Ovary (tissue), 9 donors: ENCODE results near the gene NR5A1. TPM values are rescaled to one million over a fixed set of nuclear protein-coding genes. Genes with fewer than 3 reads are reported as not detected.

Source experiments
- DNase-seq, 5 donors: peaks; one replicate each; pipeline ENCODE4 v3.0.0-alpha.2; 2019 to 2020
- H3K27ac ChIP-seq, 2 donors: fragments of 200-600 bp; one replicate each; pipeline versions ENCODE4 v1.5.1 to v1.8.0; 2019 to 2022
- H3K27me3 ChIP-seq: fragments of 200-600 bp; one replicate; pipeline ENCODE4 v1.8.0; 2022
- H3K36me3 ChIP-seq: fragments of 200-600 bp; sonication (generic); one replicate; pipeline ENCODE4 v1.5.1; 2019
- H3K4me1 ChIP-seq: one replicate; pipeline ENCODE4 v1.8.1; 2013; ENCODE audit warnings: mild to moderate bottlenecking, moderate library complexity; ENCODE audit not compliant: insufficient read depth
- H3K4me3 ChIP-seq: fragments of 200-600 bp; sonication (generic); one replicate; pipeline ENCODE4 v1.5.1; 2017
- H3K9me3 ChIP-seq, 2 donors: fragments of 200-600 bp in 1 of 2; sonication (generic) in 1 of 2; one replicate each; pipeline versions ENCODE4 v1.5.1 to v1.8.1; 2013 to 2019; ENCODE audit warnings: mild to moderate bottlenecking in 1 of 2, moderate library complexity in 1 of 2
- CTCF ChIP-seq, 3 donors: fragments of 450-650 bp in 2 of 3; fragments of 200-600 bp in 1 of 3; IDR thresholded peaks; one replicate each; pipeline versions ENCODE4 v1.5.1 to v1.8.0; 2016 to 2022; ENCODE audit warnings: antibody characterized with exemption in 3 of 3, mild to moderate bottlenecking in 1 of 3
- EP300 ChIP-seq: sonication (generic); formaldehyde crosslinking; IDR thresholded peaks from one replicate; pipeline ENCODE4 v1.6.1; 2017; ENCODE audit warnings: antibody characterized with exemption
- POLR2A ChIP-seq: fragments of 450-650 bp; IDR thresholded peaks from one replicate; pipeline ENCODE4 v1.6.1; 2017; ENCODE audit warnings: antibody characterized with exemption, mild to moderate bottlenecking, moderate library complexity
- WGBS, 3 donors: extraction: QIAGEN DNeasy Blood & Tissue Kit in 1 of 3; methylation state at CpG; one replicate each; pipeline versions ENCODE4 v1.1.5 to v1.1.7; 2013 to 2017; 5-methylcytosine and 5-hydroxymethylcytosine counted together
- intact Hi-C, 4 donors: fragments of 100-400 bp; cut with DNase I; formaldehyde crosslinking; loops; one replicate each; pipeline versions ENCODE4 v1.11.0 to v1.15.1; 2022 to 2023
- polyA plus RNA-seq, 2 donors: library from polyadenylated mRNA; stranded (reverse); fragments of 200-250 nt in 1 of 2; fragments of 350-450 nt in 1 of 2; fragmentation: Illumina TruSeq in 1 of 2; extraction: RNeasy Lipid Tissue Mini Kit (QIAGEN cat#74804) in 1 of 2; gene quantifications; one replicate each; pipeline ENCODE4 v1.2.3, GENCODE V29; 2013 to 2014
- total RNA-seq, 7 donors: library from RNA; depleted of rRNA in 2 of 7; stranded (reverse); fragments of >200 nt in 2 of 7; fragmentation: NEBNext Ultra II Directional in 3 of 7; extraction: Animal tissue kit (Norgen Biotek cat#: 25700) in 3 of 7; gene quantifications; one replicate each; pipeline versions ENCODE4 v1.1.0 to v1.2.4, GENCODE V29; 2016 to 2023
- donor health status: DM: no; HTN: no; CAD: no; lungs with moderate emphysema.
- donor health status: DM: no; HTN: no; CAD: no.
- donor health status: Bipolar disorder and iron deficiency.
- donor health status: DM: yes; HTN: yes; CAD: no.
- donor health status: DM: no; HTN: no; CAD: no.
- donor health status: DM: yes; HTN: yes; CAD: no.

The NR5A1 gene
- total and polyA plus RNA-seq, 9 donors: 14.7 to 73.6 (median 50.2) TPM

GRCh38 chr9:124481115-124481514 lies 26.1 kb downstream of the NR5A1 start:
- intact Hi-C loops: no loop called here
- H3K27ac ChIP-seq: no peak overlapping the region
- H3K9me3 ChIP-seq: no peaks in the 10 kb centered on the region
- 62 to 70% (median 67%) methylated on average over 16 to 17 of the region's 17 CpGs for WGBS, 3 donors
- DNase-seq: no peak
- H3K4me1 ChIP-seq: peaks cover 3% of the 10 kb centered on the region
- no peaks in the 10 kb centered on the region for H3K27me3 ChIP-seq
- TF ChIP-seq POLR2A: no peak
- TF ChIP-seq CTCF (IDR thresholded peaks at IDR 0.05): no peak
- TF ChIP-seq EP300: no peak
- no peaks in the 10 kb centered on the region for H3K36me3 ChIP-seq
- no peak overlapping the region for H3K4me3 ChIP-seq

GRCh38 chr9:124480621-124480981 lies 26.6 kb downstream of the NR5A1 start:
- no peak overlapping the region for H3K4me3 ChIP-seq
- H3K36me3 ChIP-seq: no peaks in the 10 kb centered on the region
- intact Hi-C loops: no loop called here
- 22 to 29% (median 29%) methylated on average over 7 of the region's 7 CpGs for WGBS, 3 donors
- no peak for DNase-seq
- H3K27me3 ChIP-seq: no peaks in the 10 kb centered on the region
- no peaks in the 10 kb centered on the region for H3K9me3 ChIP-seq
- TF ChIP-seq POLR2A (no peak), EP300 (no peak), CTCF (IDR thresholded peaks at IDR 0.05) (no peak)
- H3K4me1 ChIP-seq: peaks cover 3% of the 10 kb centered on the region
- H3K27ac ChIP-seq: no peak overlapping the region

- H3K4me3 ChIP-seq: no peak overlapping the region
- no peaks in the 10 kb centered on the region for H3K36me3 ChIP-seq
- H3K27ac ChIP-seq: no peak overlapping the region
- 60 to 69% (median 68%) methylated on average over 6 of the region's 6 CpGs for WGBS, 3 donors
- H3K9me3 ChIP-seq: no peaks in the 10 kb centered on the region
- no peak for TF ChIP-seq POLR2A
- TF ChIP-seq EP300: no peak
- TF ChIP-seq CTCF (IDR thresholded peaks at IDR 0.05): no peak
- DNase-seq: no peak
- H3K4me1 ChIP-seq: peaks cover 3% of the 10 kb centered on the region
- intact Hi-C loops: no loop called here
- H3K27me3 ChIP-seq: no peaks in the 10 kb centered on the region
Observed at GRCh38 chr9:124479947-124480620, 27.1 kb downstream of the NR5A1 start.

- Histone ChIP-seq H3K9me3 (no peaks in the 10 kb centered on the region), H3K27ac (no peak overlapping the region), H3K4me3 (no peak overlapping the region), H3K27me3 (no peaks in the 10 kb centered on the region), H3K4me1 (peaks cover 3% of the 10 kb centered on the region), H3K36me3 (no peaks in the 10 kb centered on the region)
- intact Hi-C loops: no loop called here
- 48 to 64% (median 64%) methylated on average over 15 to 16 of the region's 16 CpGs for WGBS, 3 donors
- no peak for TF ChIP-seq POLR2A
- TF ChIP-seq EP300: no peak
- no peak for TF ChIP-seq CTCF (IDR thresholded peaks at IDR 0.05)
- DNase-seq: no peak
Observed at GRCh38 chr9:124479371-124479770, 27.8 kb downstream of the NR5A1 start.
